NCI-H510A treated with DMSO at 0.1 percent for 48 hours (cell line): ENCODE results near the gene LYPLA2.
A peak's percentile ranks its signal among the peaks of the same experiment; 100 is the strongest.
"Not testable (repeated sequence)": the region's sequence is repeated elsewhere in the genome, so short reads cannot be mapped to it uniquely, and the experiment has no call there.

ENCODE experiments used
- DNase-seq: peaks from one replicate; lab custom pipeline; 2025; lab: John Stamatoyannopoulos, UW

LYPLA2 gene

GRCh38 chr1:23801338-23801748 lies 10.4 kb downstream of the LYPLA2 start:
- no peak for DNase-seq

GRCh38 chr1:23801876-23802275 lies 10.9 kb downstream of the LYPLA2 start:
- no peak for DNase-seq

GRCh38 chr1:23802809-23803342 lies 11.9 kb downstream of the LYPLA2 start:
- DNase-seq: not testable (repeated sequence)

GRCh38 chr1:23803674-23804073 lies 12.7 kb downstream of the LYPLA2 start:
- DNase-seq: no peak

GRCh38 chr1:23804183-23804835 lies 13.4 kb downstream of the LYPLA2 start:
- DNase-seq: no peak

- no peak for DNase-seq
Observed at GRCh38 chr1:23805025-23805424, 14.1 kb downstream of the LYPLA2 start.

GRCh38 chr1:23806280-23806679 lies 15.3 kb downstream of the LYPLA2 start:
- no peak for DNase-seq

GRCh38 chr1:23807453-23807852 lies 16.5 kb downstream of the LYPLA2 start:
- DNase-seq: no peak

GRCh38 chr1:23809751-23810171 lies 18.8 kb downstream of the LYPLA2 start:
- peak; percentile 52 for DNase-seq

GRCh38 chr1:23810818-23811540 lies 20.0 kb downstream of the LYPLA2 start:
- DNase-seq: peak; percentile 6

- no peak for DNase-seq
Observed at GRCh38 chr1:23814016-23814415, 23.1 kb downstream of the LYPLA2 start.

- no peak for DNase-seq
Observed at GRCh38 chr1:23816361-23816760, 25.4 kb downstream of the LYPLA2 start.

GRCh38 chr1:23816906-23817305 lies 26.0 kb downstream of the LYPLA2 start:
- DNase-seq: no peak

- no peak for DNase-seq
Observed at GRCh38 chr1:23817633-23818032, 26.7 kb downstream of the LYPLA2 start.

- no peak for DNase-seq
Observed at GRCh38 chr1:23823767-23824166, 32.8 kb downstream of the LYPLA2 start.

GRCh38 chr1:23824711-23825075 lies 33.7 kb downstream of the LYPLA2 start:
- no peak for DNase-seq

- peak; percentile 93 for DNase-seq
Observed at GRCh38 chr1:23825076-23825761, 34.3 kb downstream of the LYPLA2 start, which contains the start of gene HMGCL. Gene HMGCL, minus strand, starts transcription at chr1:23825429. Its CDS starts 14 bp downstream, at chr1:23825415.

- DNase-seq: peak; percentile 30
Observed at GRCh38 chr1:23825762-23826522, 35.0 kb downstream of the LYPLA2 start.

GRCh38 chr1:23826590-23826989 lies 35.6 kb downstream of the LYPLA2 start:
- not testable (repeated sequence) for DNase-seq

GRCh38 chr1:23827717-23828116 lies 36.8 kb downstream of the LYPLA2 start:
- DNase-seq: no peak

- not testable (repeated sequence) for DNase-seq
Observed at GRCh38 chr1:23834156-23834555, 43.2 kb downstream of the LYPLA2 start.

GRCh38 chr1:23836037-23836436 lies 45.1 kb downstream of the LYPLA2 start:
- no peak for DNase-seq
